Lower lobe of right lung (tissue), 2 donors: ENCODE measurements around the gene C6orf163. TPM values are rescaled to one million over a fixed set of nuclear protein-coding genes. Genes with fewer than 3 reads are reported as not detected.

Experiments
- ATAC-seq, 2 donors: fragments of 200-7000 bp; cut with Tn5 transposase; one replicate each; pipeline ENCODE4 v1.9.1; 2020 to 2022; ENCODE audit warnings: mild to moderate bottlenecking in 2 of 2, moderate library complexity in 2 of 2
- DNase-seq: peaks from one replicate; pipeline ENCODE4 v3.0.0-alpha.2; 2020
- H3K27ac ChIP-seq: fragments of 200-600 bp; one replicate; pipeline ENCODE4 v1.8.0; 2022
- H3K27me3 ChIP-seq: fragments of 200-600 bp; one replicate; pipeline ENCODE4 v1.8.0; 2022; ENCODE audit warnings: low read depth
- H3K36me3 ChIP-seq: fragments of 200-600 bp; one replicate; pipeline ENCODE4 v1.8.0; 2022; ENCODE audit warnings: mild to moderate bottlenecking
- H3K4me1 ChIP-seq: fragments of 200-600 bp; one replicate; pipeline ENCODE4 v1.8.0; 2022
- H3K4me3 ChIP-seq: fragments of 200-600 bp; one replicate; pipeline ENCODE4 v1.8.0; 2022; ENCODE audit warnings: mild to moderate bottlenecking
- H3K9me3 ChIP-seq: fragments of 200-600 bp; one replicate; pipeline ENCODE4 v1.8.0; 2022
- CTCF ChIP-seq: fragments of 200-600 bp; IDR thresholded peaks from one replicate; pipeline ENCODE4 v1.8.0; 2022; ENCODE audit warnings: antibody characterized with exemption, mild to moderate bottlenecking
- intact Hi-C: fragments of 100-400 bp; cut with DNase I; formaldehyde crosslinking; loops from one replicate; pipeline ENCODE4 v1.11.0; 2022
- total RNA-seq: library from RNA; stranded (reverse); fragmentation: NEBNext Ultra II Directional; extraction: Animal tissue kit (Norgen Biotek cat#: 25700); gene quantifications from one replicate; pipeline ENCODE4 v1.2.1, GENCODE V29; 2021
- donor health status: DM: no; HTN: yes; CAD: no; lungs with severe emphysema.

Gene C6orf163
- total RNA-seq, 1 donor from 2014 or later, result 4.2 TPM

- H3K27ac ChIP-seq, result no peak overlapping the region
- no peak overlapping the region for H3K4me3 ChIP-seq
- intact Hi-C loops, result no loop called here
- TF ChIP-seq CTCF, result no peak
- no peaks in the 10 kb centered on the region for H3K36me3 ChIP-seq
- no peaks in the 10 kb centered on the region for H3K9me3 ChIP-seq
- no peak for DNase-seq
- no peak for ATAC-seq
- no peaks in the 10 kb centered on the region for H3K4me1 ChIP-seq
- H3K27me3 ChIP-seq, result no peaks in the 10 kb centered on the region
These were observed 13.0 kb downstream of the C6orf163 start for GRCh38 chr6:87357479-87358196.

GRCh38 chr6:87364602-87365252 lies 20.1 kb downstream of the C6orf163 start:
- Histone ChIP-seq H3K9me3 (no peaks in the 10 kb centered on the region), H3K27me3 (no peaks in the 10 kb centered on the region), H3K4me1 (no peaks in the 10 kb centered on the region), H3K4me3 (no peak overlapping the region), H3K27ac (no peak overlapping the region), H3K36me3 (no peaks in the 10 kb centered on the region)
- TF ChIP-seq CTCF, result no peak
- DNase-seq (no peak), ATAC-seq (no peak)
- intact Hi-C loops, result no loop called here

- H3K36me3 ChIP-seq, result no peaks in the 10 kb centered on the region
- no peak overlapping the region for H3K4me3 ChIP-seq
- no peaks in the 10 kb centered on the region for H3K9me3 ChIP-seq
- no peaks in the 10 kb centered on the region for H3K4me1 ChIP-seq
- intact Hi-C loops, result no loop called here
- DNase-seq (no peak), ATAC-seq (no peak)
- TF ChIP-seq CTCF, result no peak
- no peak overlapping the region for H3K27ac ChIP-seq
- H3K27me3 ChIP-seq, result no peaks in the 10 kb centered on the region
These were observed 21.6 kb downstream of the C6orf163 start for GRCh38 chr6:87366072-87366827.

GRCh38 chr6:87366899-87367298 lies 22.3 kb downstream of the C6orf163 start:
- H3K4me3 ChIP-seq, result no peak overlapping the region
- ATAC-seq (no peak), DNase-seq (no peak)
- no peak overlapping the region for H3K27ac ChIP-seq
- H3K9me3 ChIP-seq, result no peaks in the 10 kb centered on the region
- intact Hi-C loops, result no loop called here
- no peaks in the 10 kb centered on the region for H3K36me3 ChIP-seq
- H3K4me1 ChIP-seq, result no peaks in the 10 kb centered on the region
- no peak for TF ChIP-seq CTCF
- no peaks in the 10 kb centered on the region for H3K27me3 ChIP-seq

GRCh38 chr6:87373377-87373776 lies 28.8 kb downstream of the C6orf163 start:
- Histone ChIP-seq H3K27ac (no peak overlapping the region), H3K27me3 (no peaks in the 10 kb centered on the region), H3K4me3 (no peak overlapping the region), H3K4me1 (no peaks in the 10 kb centered on the region), H3K36me3 (no peaks in the 10 kb centered on the region), H3K9me3 (no peaks in the 10 kb centered on the region)
- no peak for DNase-seq
- ATAC-seq, result no peak
- intact Hi-C loops, result no loop called here
- TF ChIP-seq CTCF, result no peak
